CD4-positive, alpha-beta T cell (primary cell): Measurements from ENCODE around the gene FEZ2. TPM values are rescaled to one million over a fixed set of nuclear protein-coding genes. Genes with fewer than 3 reads are reported as not detected.

ENCODE experiments used
- ATAC-seq: fragments of 200-7000 bp; cut with Tn5 transposase; one replicate; pipeline ENCODE4 v1.10.0; 2022; ENCODE audit warnings: mild to moderate bottlenecking; ENCODE audit not compliant: poor library complexity
- CTCF ChIA-PET: fragments of 350-600 bp; sonication (Branson Sonifier 250); formaldehyde crosslinking; loops from one replicate; lab custom pipeline; 2021; ENCODE audit warnings: antibody characterized with exemption, inconsistent platforms; lab: Charles Lee
- POLR2A ChIA-PET: fragments of 350-600 bp; sonication (Branson Sonifier 250); formaldehyde crosslinking; loops from one replicate; lab custom pipeline; 2021; ENCODE audit warnings: antibody characterized with exemption, inconsistent platforms; lab: Charles Lee
- DNase-seq, 14 experiments: peaks; one replicate each; pipeline ENCODE4 v3.0.0-alpha.2; 2013 to 2020; ENCODE audit warnings: mixed read lengths in 2 of 14
- H3K27ac ChIP-seq, 2 donors: one replicate each; pipeline versions ENCODE4 v1.5.1 to v1.7.0; 2013; ENCODE audit warnings: low read length in 2 of 2, low read depth in 1 of 2, mild to moderate bottlenecking in 1 of 2
- H3K27me3 ChIP-seq, 2 experiments: 1 replicate in 1 of 2; 2 replicates in 1 of 2; pipeline versions ENCODE4 v1.6.1 to v1.7.0; 2013; ENCODE audit warnings: low read length in 2 of 2, control low read depth in 1 of 2, mild to moderate bottlenecking in 1 of 2, moderate library complexity in 1 of 2; ENCODE audit not compliant: insufficient read depth in 2 of 2, control insufficient read depth in 1 of 2
- H3K36me3 ChIP-seq: one replicate; pipeline ENCODE4 v1.6.1; 2013; ENCODE audit warnings: low read length, control low read depth; ENCODE audit not compliant: insufficient read depth
- H3K4me1 ChIP-seq: one replicate; pipeline ENCODE4 v1.6.1; 2013; ENCODE audit warnings: low read length, control low read depth; ENCODE audit not compliant: insufficient read depth
- H3K4me3 ChIP-seq: one replicate; pipeline ENCODE4 v1.5.1; 2013; ENCODE audit warnings: mild to moderate bottlenecking, low read length, moderate library complexity
- H3K9me3 ChIP-seq, 2 experiments: 1 replicate in 1 of 2; 2 replicates in 1 of 2; pipeline versions ENCODE4 v1.6.1 to v1.7.0; 2013; ENCODE audit warnings: low read length in 2 of 2, mild to moderate bottlenecking in 2 of 2, control low read depth in 1 of 2, moderate library complexity in 1 of 2; ENCODE audit not compliant: control insufficient read depth in 1 of 2, insufficient read depth in 1 of 2
- H3K27ac Mint-ChIP-seq: one replicate; pipeline ENCODE4 v1.8.0; 2020; ENCODE audit warnings: mixed read lengths
- H3K27me3 Mint-ChIP-seq: one replicate; pipeline ENCODE4 v1.8.0; 2021; ENCODE audit warnings: mixed read lengths
- H3K36me3 Mint-ChIP-seq: one replicate; pipeline ENCODE4 v1.8.0; 2021; ENCODE audit warnings: low read depth, mixed read lengths
- H3K4me1 Mint-ChIP-seq: one replicate; pipeline ENCODE4 v1.8.0; 2021; ENCODE audit warnings: low read depth, mixed read lengths
- H3K4me3 Mint-ChIP-seq: one replicate; pipeline ENCODE4 v1.8.0; 2020; ENCODE audit warnings: mild to moderate bottlenecking, mixed read lengths
- H3K9me3 Mint-ChIP-seq: one replicate; pipeline ENCODE4 v1.8.0; 2020; ENCODE audit warnings: mixed read lengths
- CTCF ChIP-seq: fragments of 200-600 bp; IDR thresholded peaks from one replicate; pipeline ENCODE4 v1.8.0; 2022; ENCODE audit warnings: antibody characterized with exemption, mild to moderate bottlenecking
- intact Hi-C, 2 experiments: fragments of 100-400 bp; cut with DNase I in 1 of 2; cut with micrococcal nuclease in 1 of 2; formaldehyde crosslinking; loops; one replicate each; pipeline versions ENCODE4 v1.15.1 to v1.9.0; 2023 to 2025; cut with DNase I, micrococcal nuclease
- total RNA-seq, 174 experiments: library from RNA in 2 of 174; stranded (reverse) in 2 of 174; gene quantifications; one replicate each; pipeline ENCODE4 v1.2.3 and lab custom pipeline; 2021 to 2026

Gene FEZ2
- total RNA-seq, 2 experiments from 2014 or later: 4.8 to 5.6 TPM

GRCh38 chr2:36554531-36554930 is 43.4 kb downstream of the FEZ2 start:
- ATAC-seq: no peak
- Mint-ChIP-seq H3K4me3 (no peak overlapping the region), H3K27ac (no peak overlapping the region), H3K36me3 (peaks cover 75% of the 10 kb centered on the region), H3K9me3 (no peaks in the 10 kb centered on the region), H3K4me1 (peaks cover 5% of the 10 kb centered on the region), H3K27me3 (no peaks in the 10 kb centered on the region)
- TF ChIP-seq CTCF: no peak
- Histone ChIP-seq H3K36me3 (peaks cover 40% of the 10 kb centered on the region), H3K9me3 (no peaks in the 10 kb centered on the region), H3K27me3 (no peaks in the 10 kb centered on the region), H3K4me1 (no peaks in the 10 kb centered on the region), H3K4me3 (no peak overlapping the region), H3K27ac (no peak overlapping the region)
- ChIA-PET POLR2A (interaction anchor here (1.0 kb wide), 1 partner anchor 9 kb away, joined by 3 read pairs; no protein-coding TSS in a partner anchor), CTCF (no interaction called here)
- no peak for DNase-seq
- intact Hi-C loops: no loop called here

- peaks cover 74% of the 10 kb centered on the region for H3K36me3 Mint-ChIP-seq
- intact Hi-C loops: no loop called here
- DNase-seq: peak in 3 of 14 experiments; percentile 6 to 33 (median 23)
Observed at GRCh38 chr2:36553683-36554082, 44.3 kb downstream of the FEZ2 start.

GRCh38 chr2:36550006-36550405 is 48.0 kb downstream of the FEZ2 start:
- Mint-ChIP-seq H3K4me1 (peaks cover 18% of the 10 kb centered on the region), H3K36me3 (peaks cover 75% of the 10 kb centered on the region), H3K27me3 (no peaks in the 10 kb centered on the region), H3K9me3 (no peaks in the 10 kb centered on the region), H3K4me3 (no peak overlapping the region), H3K27ac (peak overlapping the region; percentile 28)
- CTCF ChIA-PET: no interaction called here
- Histone ChIP-seq H3K9me3 (no peaks in the 10 kb centered on the region), H3K36me3 (peaks cover 36% of the 10 kb centered on the region), H3K27ac (no peak overlapping the region), H3K4me1 (no peaks in the 10 kb centered on the region), H3K4me3 (no peak overlapping the region), H3K27me3 (no peaks in the 10 kb centered on the region)
- intact Hi-C loops: no loop called here
- POLR2A ChIA-PET: no interaction called here
- DNase-seq (no peak), ATAC-seq (no peak)
- TF ChIP-seq CTCF: no peak

More at GRCh38 chr2:36553683-36554082, 44.3 kb downstream of the FEZ2 start:
- ATAC-seq: no peak
- TF ChIP-seq CTCF: no peak
- Histone ChIP-seq H3K27ac (no peak overlapping the region), H3K36me3 (peaks cover 38% of the 10 kb centered on the region), H3K4me1 (no peaks in the 10 kb centered on the region), H3K4me3 (no peak overlapping the region), H3K27me3 (no peaks in the 10 kb centered on the region), H3K9me3 (no peaks in the 10 kb centered on the region)
- POLR2A ChIA-PET: no interaction called here
- H3K27me3 Mint-ChIP-seq: no peaks in the 10 kb centered on the region
- H3K4me1 Mint-ChIP-seq: peaks cover 14% of the 10 kb centered on the region
- H3K9me3 Mint-ChIP-seq: no peaks in the 10 kb centered on the region
- no peak overlapping the region for H3K4me3 Mint-ChIP-seq
- CTCF ChIA-PET: no interaction called here
- H3K27ac Mint-ChIP-seq: no peak overlapping the region
